Brain microvascular endothelial cell (primary cell): ENCODE measurements around the gene SNAPC4.

Source experiments
- DNase-seq: peaks from one replicate; pipeline ENCODE4 v3.0.0-alpha.2; 2020
- H3K27ac ChIP-seq: fragments of 250-450 bp; sonication (Bioruptor Pico); 2 replicates; pipeline ENCODE4 v1.5.1; 2020; ENCODE audit warnings: mild to moderate bottlenecking, moderate library complexity
- H3K27me3 ChIP-seq: fragments of 250-450 bp; sonication (Bioruptor Pico); replicated peaks from 2 replicates; pipeline ENCODE4 v1.5.1; 2020; ENCODE audit warnings: mild to moderate bottlenecking
- H3K36me3 ChIP-seq: fragments of 250-450 bp; sonication (Bioruptor Pico); replicated peaks from 2 replicates; pipeline ENCODE4 v1.5.1; 2020; ENCODE audit warnings: mild to moderate bottlenecking
- H3K4me3 ChIP-seq: 2 replicates; pipeline ENCODE4 v1.5.1; 2011; ENCODE audit warnings: low read depth, mild to moderate bottlenecking, control low read depth, low read length, moderate library complexity
- CTCF ChIP-seq: IDR thresholded peaks from 2 replicates; pipeline ENCODE4 v1.5.1; 2011; ENCODE audit warnings: low read depth, mild to moderate bottlenecking, moderate library complexity, low read length, control low read depth, inconsistent platforms; ENCODE audit errors: missing control alignments
- in situ Hi-C: cut with HindIII; loops from 2 replicates; pipeline ENCODE4 v1.10.0; 2017; ENCODE audit warnings: low sequenced_read_pairs, low pct_ligation_motif_present

The SNAPC4 gene

GRCh38 chr9:136380381-136380780 lies 19.6 kb downstream of the SNAPC4 start:
- H3K4me3 ChIP-seq = no peak overlapping the region
- DNase-seq = no peak
- no peak overlapping the region for H3K27ac ChIP-seq
- in situ Hi-C loops = no loop called here
- no peaks in the 10 kb centered on the region for H3K27me3 ChIP-seq
- H3K36me3 ChIP-seq = peaks cover 69% of the 10 kb centered on the region
- no peak for TF ChIP-seq CTCF

DNA sequence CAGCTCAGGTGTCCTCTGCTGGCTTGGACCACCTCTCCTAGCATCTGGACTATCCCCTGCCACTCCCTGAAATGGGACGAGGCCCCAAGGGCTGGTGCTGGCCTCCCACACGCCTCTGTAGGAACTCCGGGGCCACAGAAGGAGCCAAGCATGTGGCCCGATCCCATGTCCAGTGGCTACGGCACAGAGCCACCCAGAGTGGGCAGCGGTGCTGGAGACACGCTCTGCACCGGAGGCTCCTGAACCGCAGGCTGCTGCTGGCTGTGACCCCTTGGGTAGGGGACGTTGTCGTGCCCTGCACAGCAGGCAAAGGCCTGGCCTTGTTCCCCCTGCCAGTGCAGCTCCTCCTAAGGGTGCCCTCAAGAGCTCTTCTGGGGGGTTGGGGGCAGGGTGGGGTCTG lies 20.1 kb downstream of the SNAPC4 start:
- Histone ChIP-seq H3K4me3 (no peak overlapping the region), H3K27me3 (no peaks in the 10 kb centered on the region), H3K36me3 (peaks cover 70% of the 10 kb centered on the region), H3K27ac (no peak overlapping the region)
- DNase-seq = no peak
- in situ Hi-C loops = no loop called here
- TF ChIP-seq CTCF = no peak

DNA sequence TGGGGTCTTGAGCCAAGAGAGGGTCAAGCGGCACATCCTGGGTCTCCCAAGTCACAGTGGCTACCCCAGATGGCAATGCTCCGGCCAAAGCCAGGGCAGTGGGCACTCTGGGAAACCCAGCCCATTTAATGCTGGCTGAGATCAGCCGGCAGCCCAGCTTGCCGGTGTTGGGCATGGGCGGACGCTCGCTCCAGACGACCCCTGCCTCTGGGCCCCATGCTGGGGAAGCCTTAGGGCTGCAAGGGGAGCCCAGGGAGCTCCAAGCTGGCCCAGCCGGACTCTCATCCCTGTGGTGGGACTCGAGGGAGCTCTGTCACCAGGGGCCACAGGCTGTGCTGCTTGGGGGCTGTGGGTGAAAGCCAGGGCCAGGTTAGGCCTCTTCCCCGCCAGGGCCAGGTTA lies 20.6 kb downstream of the SNAPC4 start:
- in situ Hi-C loops = no loop called here
- H3K27ac ChIP-seq = no peak overlapping the region
- no peak for DNase-seq
- no peak for TF ChIP-seq CTCF
- H3K4me3 ChIP-seq = no peak overlapping the region
- no peaks in the 10 kb centered on the region for H3K27me3 ChIP-seq
- peaks cover 70% of the 10 kb centered on the region for H3K36me3 ChIP-seq

- no peak overlapping the region for H3K27ac ChIP-seq
- no peak for TF ChIP-seq CTCF
- H3K36me3 ChIP-seq = peaks cover 66% of the 10 kb centered on the region
- DNase-seq = no peak
- in situ Hi-C loops = no loop called here
- H3K27me3 ChIP-seq = no peaks in the 10 kb centered on the region
- no peak overlapping the region for H3K4me3 ChIP-seq
Measured at GRCh38 chr9:136379003-136379287, 21.0 kb downstream of the SNAPC4 start.

- Histone ChIP-seq H3K27ac (no peak overlapping the region), H3K36me3 (peaks cover 63% of the 10 kb centered on the region), H3K27me3 (no peaks in the 10 kb centered on the region), H3K4me3 (no peak overlapping the region)
- no peak for TF ChIP-seq CTCF
- DNase-seq = no peak
- in situ Hi-C loops = no loop called here
Measured at GRCh38 chr9:136378170-136379002, 21.6 kb downstream of the SNAPC4 start.
